ENCODE data around the gene CRIP2.

DNA sequence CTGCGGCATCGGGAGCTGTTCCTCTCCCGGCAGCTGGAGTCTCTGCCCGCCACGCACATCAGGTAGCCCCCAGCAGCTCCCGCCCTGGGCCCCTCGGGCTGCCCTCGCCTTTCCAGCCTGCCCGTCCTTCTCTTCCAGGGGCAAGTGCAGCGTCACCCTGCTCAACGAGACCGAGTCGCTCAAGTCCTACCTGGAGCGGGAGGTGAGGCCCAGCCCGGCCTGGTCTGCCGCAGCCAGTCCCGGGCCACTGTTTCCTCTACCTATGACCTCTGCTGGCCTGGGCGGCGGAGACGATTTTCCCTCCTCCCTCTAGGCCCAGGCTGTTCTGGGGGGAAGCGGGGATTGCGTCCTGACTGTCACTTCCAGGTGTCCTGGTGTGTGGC, 24.5 kb upstream of the CRIP2 start:
- TF ChIP-seq SP1 (IDR thresholded peaks at IDR 0.05) (no peak), CTCF (IDR thresholded peaks at IDR 0.05; ENCODE audit: low read depth, low read length, missing input control) (no peak), HNF4G (IDR thresholded peaks at IDR 0.05) (no peak), FOXA2 (IDR thresholded peaks at IDR 0.05) (no peak), YY1 (IDR thresholded peaks at IDR 0.05) (no peak), TAF1 (conservative IDR thresholded peaks at IDR 0.05) (no peak), REST (IDR thresholded peaks at IDR 0.05) (no peak), JUND (IDR thresholded peaks at IDR 0.05) (no peak), MAX (IDR thresholded peaks at IDR 0.05) (no peak), ATF3 (IDR thresholded peaks at IDR 0.05) (no peak), EGR1 (IDR thresholded peaks at IDR 0.05; ENCODE audit: low read depth in 2 of 2) (no peak), FOXA1 (IDR thresholded peaks at IDR 0.05) (no peak), RAD21 (IDR thresholded peaks at IDR 0.05) (no peak)
- TF ChIP-seq, protein P1, sequence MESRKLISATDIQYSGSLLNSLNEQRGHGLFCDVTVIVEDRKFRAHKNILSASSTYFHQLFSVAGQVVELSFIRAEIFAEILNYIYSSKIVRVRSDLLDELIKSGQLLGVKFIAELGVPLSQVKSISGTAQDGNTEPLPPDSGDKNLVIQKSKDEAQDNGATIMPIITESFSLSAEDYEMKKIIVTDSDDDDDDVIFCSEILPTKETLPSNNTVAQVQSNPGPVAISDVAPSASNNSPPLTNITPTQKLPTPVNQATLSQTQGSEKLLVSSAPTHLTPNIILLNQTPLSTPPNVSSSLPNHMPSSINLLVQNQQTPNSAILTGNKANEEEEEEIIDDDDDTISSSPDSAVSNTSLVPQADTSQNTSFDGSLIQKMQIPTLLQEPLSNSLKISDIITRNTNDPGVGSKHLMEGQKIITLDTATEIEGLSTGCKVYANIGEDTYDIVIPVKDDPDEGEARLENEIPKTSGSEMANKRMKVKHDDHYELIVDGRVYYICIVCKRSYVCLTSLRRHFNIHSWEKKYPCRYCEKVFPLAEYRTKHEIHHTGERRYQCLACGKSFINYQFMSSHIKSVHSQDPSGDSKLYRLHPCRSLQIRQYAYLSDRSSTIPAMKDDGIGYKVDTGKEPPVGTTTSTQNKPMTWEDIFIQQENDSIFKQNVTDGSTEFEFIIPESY (IDR thresholded peaks at IDR 0.05), result no peak

Data from liver (tissue), 3 donors.